SH-SY5Y (cell line): ENCODE measurements around the gene PTBP1.

Experiments
- GATA2 ChIP-seq: IDR thresholded peaks from 2 replicates; pipeline ENCODE4 v1.6.1; 2011; ENCODE audit warnings: mild to moderate bottlenecking, low read depth, low read length
- GATA3 ChIP-seq: IDR thresholded peaks from 2 replicates; pipeline ENCODE4 v1.6.1; 2011; ENCODE audit warnings: low read depth, mild to moderate bottlenecking, low read length, moderate library complexity

DNA sequence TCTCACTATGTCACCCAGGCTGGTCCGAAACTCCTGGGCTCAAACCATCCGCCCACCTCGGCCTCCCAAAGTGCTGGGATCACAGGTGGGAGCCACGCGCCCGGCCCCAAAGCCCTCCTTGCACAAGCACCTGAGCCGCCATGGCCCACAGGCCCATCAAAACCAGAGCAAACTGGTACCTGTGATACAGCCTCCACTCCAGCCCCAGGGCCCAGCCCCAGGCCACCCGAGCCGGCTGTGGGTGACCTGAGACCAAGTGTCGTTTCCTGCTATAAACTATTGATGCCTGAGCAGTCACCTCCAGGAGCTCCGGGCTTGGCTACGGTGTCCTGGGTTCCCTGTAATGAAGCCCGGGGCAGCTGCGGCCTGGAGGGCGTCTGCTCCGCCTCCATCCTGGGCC is 9.7 kb upstream of the PTBP1 start:
- TF ChIP-seq GATA2: no peak
- TF ChIP-seq GATA3: no peak
